WTC11 (cell line): ENCODE results near the gene E2F2.

ENCODE experiments used
- ATF2 ChIP-seq: sonication (generic); formaldehyde crosslinking; IDR thresholded peaks from 2 replicates; pipeline ENCODE4 v1.8.1; 2022; ENCODE audit warnings: low read depth, missing genetic modification reagents, borderline replicate concordance
- ATF6 ChIP-seq: sonication (generic); formaldehyde crosslinking; IDR thresholded peaks from 2 replicates; pipeline ENCODE4 v1.8.1; 2023; ENCODE audit warnings: mild to moderate bottlenecking, missing genetic modification reagents
- CTCF ChIP-seq: fragments of 200-600 bp; IDR thresholded peaks from 2 replicates; pipeline ENCODE4 v1.8.0; 2022; ENCODE audit warnings: antibody characterized with exemption
- FOXK1 ChIP-seq: sonication (generic); formaldehyde crosslinking; IDR thresholded peaks from 2 replicates; pipeline ENCODE4 v1.8.0; 2022; ENCODE audit warnings: mild to moderate bottlenecking, moderate library complexity, missing genetic modification reagents
- HMGXB4 ChIP-seq: sonication (generic); formaldehyde crosslinking; IDR thresholded peaks from 2 replicates; pipeline ENCODE4 v1.8.1; 2023; ENCODE audit warnings: mild to moderate bottlenecking, moderate library complexity, missing genetic modification reagents
- MLX ChIP-seq: sonication (generic); formaldehyde crosslinking; IDR thresholded peaks from 2 replicates; pipeline ENCODE4 v1.8.1; 2023; ENCODE audit warnings: mild to moderate bottlenecking, missing genetic modification reagents, moderate library complexity
- NFYB ChIP-seq: sonication (generic); formaldehyde crosslinking; conservative IDR thresholded peaks from 2 replicates; pipeline ENCODE4 v1.8.0; 2022; ENCODE audit warnings: low read depth, missing genetic modification reagents
- SMAD4 ChIP-seq: sonication (generic); formaldehyde crosslinking; IDR thresholded peaks from 2 replicates; pipeline ENCODE4 v1.8.0; 2022; ENCODE audit warnings: mild to moderate bottlenecking, missing genetic modification reagents
- SP1 ChIP-seq: sonication (generic); formaldehyde crosslinking; conservative IDR thresholded peaks from 2 replicates; pipeline ENCODE4 v1.8.1; 2022; ENCODE audit warnings: missing genetic modification reagents

- TF ChIP-seq ATF6 (CRISPR knock-in tag) (no peak), CTCF (no peak), NFYB (CRISPR knock-in tag) (no peak), SMAD4 (no peak), HMGXB4 (no peak), FOXK1 (CRISPR knock-in tag) (no peak), ATF2 (no peak), MLX (no peak), SP1 (CRISPR knock-in tag) (no peak; the same call in 1 of the 2 replicates)
These were observed 46.6 kb downstream of the E2F2 start for GRCh38 chr1:23484253-23485001.
